ENCODE measurements around the gene TMEM179B. TPM values are rescaled to one million over a fixed set of nuclear protein-coding genes. Genes with fewer than 3 reads are reported as not detected.

TMEM179B gene
- total and polyA plus RNA-seq, 2 of the 13 experiments (the other 11 are each of a cell fraction or from before 2014, with no cell fraction given): 24.8 to 25.7 TPM

DNA sequence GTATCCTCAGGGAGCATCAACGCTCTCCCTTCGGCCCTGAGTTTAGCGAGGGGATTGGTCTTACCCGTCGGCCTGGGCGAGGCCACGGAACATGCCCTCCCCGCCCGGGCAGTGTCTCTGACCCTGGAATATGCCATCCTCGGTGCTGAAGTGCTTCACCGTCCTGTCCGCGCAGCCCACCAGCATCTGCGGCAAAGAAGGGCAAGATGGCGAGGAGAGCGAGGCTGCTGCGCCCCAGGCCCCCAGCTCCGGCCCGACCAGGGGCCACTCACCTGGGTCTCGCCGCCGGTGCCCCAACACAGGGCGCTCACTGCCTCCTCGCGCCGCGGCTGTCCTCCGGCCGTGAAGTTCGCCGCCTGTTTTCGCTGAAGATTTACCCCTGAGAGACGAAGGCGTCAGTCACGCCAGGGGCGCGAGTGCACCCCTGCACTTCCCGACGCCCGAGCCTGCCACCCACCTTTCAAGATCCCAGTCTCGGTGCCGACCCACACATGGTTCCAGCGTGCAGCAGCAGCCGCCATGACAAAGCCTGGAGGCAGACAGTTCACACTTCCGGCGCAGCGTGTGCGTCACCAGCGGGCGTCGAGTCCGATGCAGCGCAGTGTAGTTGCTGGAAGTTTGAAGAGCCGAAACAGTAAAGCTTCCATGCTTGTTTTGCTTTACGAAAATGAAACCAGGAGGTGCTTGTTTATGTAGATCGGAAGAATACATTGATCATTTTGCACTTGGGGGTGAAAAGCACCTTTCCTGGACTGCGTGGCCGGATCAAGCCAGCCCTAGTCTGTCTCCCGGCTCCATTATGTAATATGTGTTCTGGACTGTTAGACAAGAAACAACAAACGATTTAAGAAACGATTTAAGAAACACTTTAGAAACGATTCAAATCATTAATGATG lies 52.1 kb downstream of the TMEM179B start, which contains the start of gene WDR74 (continued):
- TF ChIP-seq, protein P1, sequence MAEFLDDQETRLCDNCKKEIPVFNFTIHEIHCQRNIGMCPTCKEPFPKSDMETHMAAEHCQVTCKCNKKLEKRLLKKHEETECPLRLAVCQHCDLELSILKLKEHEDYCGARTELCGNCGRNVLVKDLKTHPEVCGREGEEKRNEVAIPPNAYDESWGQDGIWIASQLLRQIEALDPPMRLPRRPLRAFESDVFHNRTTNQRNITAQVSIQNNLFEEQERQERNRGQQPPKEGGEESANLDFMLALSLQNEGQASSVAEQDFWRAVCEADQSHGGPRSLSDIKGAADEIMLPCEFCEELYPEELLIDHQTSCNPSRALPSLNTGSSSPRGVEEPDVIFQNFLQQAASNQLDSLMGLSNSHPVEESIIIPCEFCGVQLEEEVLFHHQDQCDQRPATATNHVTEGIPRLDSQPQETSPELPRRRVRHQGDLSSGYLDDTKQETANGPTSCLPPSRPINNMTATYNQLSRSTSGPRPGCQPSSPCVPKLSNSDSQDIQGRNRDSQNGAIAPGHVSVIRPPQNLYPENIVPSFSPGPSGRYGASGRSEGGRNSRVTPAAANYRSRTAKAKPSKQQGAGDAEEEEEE (CRISPR knock-in tag; IDR thresholded peaks at IDR 0.05; ENCODE audit: borderline replicate concordance): no peak; the same call in 1 of the 2 replicates
- TF ChIP-seq BORCS8-MEF2B (CRISPR knock-in tag; IDR thresholded peaks at IDR 0.05): no peak; the same call in 1 of the 2 replicates
- TF ChIP-seq ZFP36 (IDR thresholded peaks at IDR 0.05; ENCODE audit: borderline replicate concordance, low read depth, low read length, partially characterized antibody): no peak
- TF ChIP-seq ZFP1 (CRISPR knock-in tag; IDR thresholded peaks at IDR 0.05): no peak; the same call in 1 of the 2 replicates
- TF ChIP-seq ZNF446 (CRISPR knock-in tag; IDR thresholded peaks at IDR 0.05): no peak
- TF ChIP-seq, protein P2, sequence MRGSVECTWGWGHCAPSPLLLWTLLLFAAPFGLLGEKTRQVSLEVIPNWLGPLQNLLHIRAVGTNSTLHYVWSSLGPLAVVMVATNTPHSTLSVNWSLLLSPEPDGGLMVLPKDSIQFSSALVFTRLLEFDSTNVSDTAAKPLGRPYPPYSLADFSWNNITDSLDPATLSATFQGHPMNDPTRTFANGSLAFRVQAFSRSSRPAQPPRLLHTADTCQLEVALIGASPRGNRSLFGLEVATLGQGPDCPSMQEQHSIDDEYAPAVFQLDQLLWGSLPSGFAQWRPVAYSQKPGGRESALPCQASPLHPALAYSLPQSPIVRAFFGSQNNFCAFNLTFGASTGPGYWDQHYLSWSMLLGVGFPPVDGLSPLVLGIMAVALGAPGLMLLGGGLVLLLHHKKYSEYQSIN (CRISPR knock-in tag; IDR thresholded peaks at IDR 0.05; ENCODE audit: borderline replicate concordance): no peak
- no peak for TF ChIP-seq FOXP1 (IDR thresholded peaks at IDR 0.05)
- TF ChIP-seq FOXP1 (CRISPR knock-in tag; IDR thresholded peaks at IDR 0.05): peak; percentile 51; the same call in 1 of the 2 replicates
- no peak for TF ChIP-seq ZNF382 (CRISPR knock-in tag; IDR thresholded peaks at IDR 0.05; ENCODE audit: borderline replicate concordance)
- TF ChIP-seq ZKSCAN8 (CRISPR knock-in tag; IDR thresholded peaks at IDR 0.05; ENCODE audit: borderline replicate concordance): peak; percentile 69; the same call in 1 of the 2 replicates
- TF ChIP-seq GABPA (IDR thresholded peaks at IDR 0.05; ENCODE audit: low read depth, low read length): peak; percentile 83
- TF ChIP-seq GABPA (CRISPR knock-in tag; IDR thresholded peaks at IDR 0.05; ENCODE audit: low read depth): peak; percentile 97
- no peak for TF ChIP-seq ZFAT (CRISPR knock-in tag; conservative IDR thresholded peaks at IDR 0.05)
- TF ChIP-seq ETV6 (CRISPR knock-in tag; conservative IDR thresholded peaks at IDR 0.05): peak; percentile 55; the same call in 1 of the 2 replicates
- TF ChIP-seq, protein P3, sequence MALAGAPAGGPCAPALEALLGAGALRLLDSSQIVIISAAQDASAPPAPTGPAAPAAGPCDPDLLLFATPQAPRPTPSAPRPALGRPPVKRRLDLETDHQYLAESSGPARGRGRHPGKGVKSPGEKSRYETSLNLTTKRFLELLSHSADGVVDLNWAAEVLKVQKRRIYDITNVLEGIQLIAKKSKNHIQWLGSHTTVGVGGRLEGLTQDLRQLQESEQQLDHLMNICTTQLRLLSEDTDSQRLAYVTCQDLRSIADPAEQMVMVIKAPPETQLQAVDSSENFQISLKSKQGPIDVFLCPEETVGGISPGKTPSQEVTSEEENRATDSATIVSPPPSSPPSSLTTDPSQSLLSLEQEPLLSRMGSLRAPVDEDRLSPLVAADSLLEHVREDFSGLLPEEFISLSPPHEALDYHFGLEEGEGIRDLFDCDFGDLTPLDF (CRISPR knock-in tag; IDR thresholded peaks at IDR 0.05): no peak
- TF ChIP-seq TSC22D2 (CRISPR knock-in tag; IDR thresholded peaks at IDR 0.05; ENCODE audit: borderline replicate concordance): no peak
- peak; percentile 98 for TF ChIP-seq KAT8 (CRISPR knock-in tag; IDR thresholded peaks at IDR 0.05)
- TF ChIP-seq GFI1 (CRISPR knock-in tag; IDR thresholded peaks at IDR 0.05; ENCODE audit: borderline replicate concordance): no peak
- TF ChIP-seq ZBTB20 (CRISPR knock-in tag; IDR thresholded peaks at IDR 0.05; ENCODE audit: borderline replicate concordance, low read depth): peak; percentile 75; the same call in 1 of the 2 replicates
- TF ChIP-seq SCMH1 (CRISPR knock-in tag; IDR thresholded peaks at IDR 0.05; ENCODE audit: borderline replicate concordance): no peak
- no peak for TF ChIP-seq NFE2 (CRISPR knock-in tag; IDR thresholded peaks at IDR 0.05)
- TF ChIP-seq, protein P4, sequence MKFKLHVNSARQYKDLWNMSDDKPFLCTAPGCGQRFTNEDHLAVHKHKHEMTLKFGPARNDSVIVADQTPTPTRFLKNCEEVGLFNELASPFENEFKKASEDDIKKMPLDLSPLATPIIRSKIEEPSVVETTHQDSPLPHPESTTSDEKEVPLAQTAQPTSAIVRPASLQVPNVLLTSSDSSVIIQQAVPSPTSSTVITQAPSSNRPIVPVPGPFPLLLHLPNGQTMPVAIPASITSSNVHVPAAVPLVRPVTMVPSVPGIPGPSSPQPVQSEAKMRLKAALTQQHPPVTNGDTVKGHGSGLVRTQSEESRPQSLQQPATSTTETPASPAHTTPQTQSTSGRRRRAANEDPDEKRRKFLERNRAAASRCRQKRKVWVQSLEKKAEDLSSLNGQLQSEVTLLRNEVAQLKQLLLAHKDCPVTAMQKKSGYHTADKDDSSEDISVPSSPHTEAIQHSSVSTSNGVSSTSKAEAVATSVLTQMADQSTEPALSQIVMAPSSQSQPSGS (CRISPR knock-in tag; IDR thresholded peaks at IDR 0.05): peak; percentile 56; the same call in 1 of the 2 replicates
- TF ChIP-seq, protein P5, sequence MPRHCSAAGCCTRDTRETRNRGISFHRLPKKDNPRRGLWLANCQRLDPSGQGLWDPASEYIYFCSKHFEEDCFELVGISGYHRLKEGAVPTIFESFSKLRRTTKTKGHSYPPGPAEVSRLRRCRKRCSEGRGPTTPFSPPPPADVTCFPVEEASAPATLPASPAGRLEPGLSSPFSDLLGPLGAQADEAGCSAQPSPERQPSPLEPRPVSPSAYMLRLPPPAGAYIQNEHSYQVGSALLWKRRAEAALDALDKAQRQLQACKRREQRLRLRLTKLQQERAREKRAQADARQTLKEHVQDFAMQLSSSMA (CRISPR knock-in tag; IDR thresholded peaks at IDR 0.05): peak; percentile 63; the same call in 1 of the 2 replicates
